Lower lobe of right lung (tissue), 2 donors: ENCODE measurements around the gene FETUB. TPM values are rescaled to one million over a fixed set of nuclear protein-coding genes. Genes with fewer than 3 reads are reported as not detected.

Experiments used
- ATAC-seq, 2 donors: fragments of 200-7000 bp; cut with Tn5 transposase; one replicate each; pipeline ENCODE4 v1.9.1; 2020 to 2022; ENCODE audit warnings: mild to moderate bottlenecking in 2 of 2, moderate library complexity in 2 of 2
- DNase-seq: peaks from one replicate; pipeline ENCODE4 v3.0.0-alpha.2; 2020
- H3K27ac ChIP-seq: fragments of 200-600 bp; one replicate; pipeline ENCODE4 v1.8.0; 2022
- H3K27me3 ChIP-seq: fragments of 200-600 bp; one replicate; pipeline ENCODE4 v1.8.0; 2022; ENCODE audit warnings: low read depth
- H3K36me3 ChIP-seq: fragments of 200-600 bp; one replicate; pipeline ENCODE4 v1.8.0; 2022; ENCODE audit warnings: mild to moderate bottlenecking
- H3K4me1 ChIP-seq: fragments of 200-600 bp; one replicate; pipeline ENCODE4 v1.8.0; 2022
- H3K4me3 ChIP-seq: fragments of 200-600 bp; one replicate; pipeline ENCODE4 v1.8.0; 2022; ENCODE audit warnings: mild to moderate bottlenecking
- H3K9me3 ChIP-seq: fragments of 200-600 bp; one replicate; pipeline ENCODE4 v1.8.0; 2022
- intact Hi-C: fragments of 100-400 bp; cut with DNase I; formaldehyde crosslinking; loops from one replicate; pipeline ENCODE4 v1.11.0; 2022
- total RNA-seq: library from RNA; stranded (reverse); fragmentation: NEBNext Ultra II Directional; extraction: Animal tissue kit (Norgen Biotek cat#: 25700); gene quantifications from one replicate; pipeline ENCODE4 v1.2.1, GENCODE V29; 2021
- TF ChIP-seq, protein P1 (sequence below): fragments of 200-600 bp; IDR thresholded peaks from one replicate; pipeline ENCODE4 v1.8.0; 2022; ENCODE audit warnings: antibody characterized with exemption, mild to moderate bottlenecking
- donor health status: DM: no; HTN: yes; CAD: no; lungs with severe emphysema.

Gene FETUB
- total RNA-seq, 1 donor from 2014 or later, result not detected

DNA sequence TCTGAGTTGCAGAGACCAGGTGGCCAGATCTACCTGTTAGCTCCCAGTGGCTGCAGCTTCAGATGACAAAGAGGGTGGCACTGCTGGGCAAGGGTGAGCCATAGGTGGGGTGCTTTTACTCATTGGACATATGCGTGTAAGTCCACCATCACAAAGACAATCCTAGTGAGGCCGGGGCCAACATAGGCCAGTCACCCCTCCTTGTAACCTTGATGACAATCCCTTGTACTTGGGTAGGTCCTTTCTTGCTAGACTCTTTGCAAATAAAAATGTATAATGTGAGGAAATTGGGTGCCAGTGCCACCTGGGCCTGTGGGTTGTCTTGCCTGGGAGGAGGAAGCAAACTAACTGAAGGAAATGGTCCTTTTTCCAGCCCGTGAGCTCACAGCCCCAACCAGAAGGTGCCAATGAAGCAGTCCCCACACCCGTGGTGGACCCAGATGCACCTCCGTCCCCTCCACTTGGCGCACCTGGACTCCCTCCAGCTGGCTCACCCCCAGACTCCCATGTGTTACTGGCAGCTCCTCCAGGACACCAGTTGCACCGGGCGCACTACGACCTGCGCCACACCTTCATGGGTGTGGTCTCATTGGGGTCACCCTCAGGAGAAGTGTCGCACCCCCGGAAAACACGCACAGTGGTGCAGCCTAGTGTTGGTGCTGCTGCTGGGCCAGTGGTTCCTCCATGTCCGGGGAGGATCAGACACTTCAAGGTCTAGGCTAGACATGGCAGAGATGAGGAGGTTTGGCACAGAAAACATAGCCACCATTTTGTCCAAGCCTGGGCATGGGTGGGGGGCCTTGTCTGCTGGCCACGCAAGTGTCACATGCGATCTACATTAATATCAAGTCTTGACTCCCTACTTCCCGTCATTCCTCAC is 19.7 kb upstream of the FETUB start:
- Histone ChIP-seq H3K27ac (no peak overlapping the region), H3K4me1 (peaks cover 11% of the 10 kb centered on the region), H3K36me3 (no peaks in the 10 kb centered on the region), H3K9me3 (no peaks in the 10 kb centered on the region), H3K4me3 (no peak overlapping the region), H3K27me3 (peaks cover 23% of the 10 kb centered on the region)
- intact Hi-C loops, result no loop called here
- no peak for ATAC-seq
- no peak for DNase-seq
- TF ChIP-seq, protein P1, sequence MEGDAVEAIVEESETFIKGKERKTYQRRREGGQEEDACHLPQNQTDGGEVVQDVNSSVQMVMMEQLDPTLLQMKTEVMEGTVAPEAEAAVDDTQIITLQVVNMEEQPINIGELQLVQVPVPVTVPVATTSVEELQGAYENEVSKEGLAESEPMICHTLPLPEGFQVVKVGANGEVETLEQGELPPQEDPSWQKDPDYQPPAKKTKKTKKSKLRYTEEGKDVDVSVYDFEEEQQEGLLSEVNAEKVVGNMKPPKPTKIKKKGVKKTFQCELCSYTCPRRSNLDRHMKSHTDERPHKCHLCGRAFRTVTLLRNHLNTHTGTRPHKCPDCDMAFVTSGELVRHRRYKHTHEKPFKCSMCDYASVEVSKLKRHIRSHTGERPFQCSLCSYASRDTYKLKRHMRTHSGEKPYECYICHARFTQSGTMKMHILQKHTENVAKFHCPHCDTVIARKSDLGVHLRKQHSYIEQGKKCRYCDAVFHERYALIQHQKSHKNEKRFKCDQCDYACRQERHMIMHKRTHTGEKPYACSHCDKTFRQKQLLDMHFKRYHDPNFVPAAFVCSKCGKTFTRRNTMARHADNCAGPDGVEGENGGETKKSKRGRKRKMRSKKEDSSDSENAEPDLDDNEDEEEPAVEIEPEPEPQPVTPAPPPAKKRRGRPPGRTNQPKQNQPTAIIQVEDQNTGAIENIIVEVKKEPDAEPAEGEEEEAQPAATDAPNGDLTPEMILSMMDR, result no peak

DNA sequence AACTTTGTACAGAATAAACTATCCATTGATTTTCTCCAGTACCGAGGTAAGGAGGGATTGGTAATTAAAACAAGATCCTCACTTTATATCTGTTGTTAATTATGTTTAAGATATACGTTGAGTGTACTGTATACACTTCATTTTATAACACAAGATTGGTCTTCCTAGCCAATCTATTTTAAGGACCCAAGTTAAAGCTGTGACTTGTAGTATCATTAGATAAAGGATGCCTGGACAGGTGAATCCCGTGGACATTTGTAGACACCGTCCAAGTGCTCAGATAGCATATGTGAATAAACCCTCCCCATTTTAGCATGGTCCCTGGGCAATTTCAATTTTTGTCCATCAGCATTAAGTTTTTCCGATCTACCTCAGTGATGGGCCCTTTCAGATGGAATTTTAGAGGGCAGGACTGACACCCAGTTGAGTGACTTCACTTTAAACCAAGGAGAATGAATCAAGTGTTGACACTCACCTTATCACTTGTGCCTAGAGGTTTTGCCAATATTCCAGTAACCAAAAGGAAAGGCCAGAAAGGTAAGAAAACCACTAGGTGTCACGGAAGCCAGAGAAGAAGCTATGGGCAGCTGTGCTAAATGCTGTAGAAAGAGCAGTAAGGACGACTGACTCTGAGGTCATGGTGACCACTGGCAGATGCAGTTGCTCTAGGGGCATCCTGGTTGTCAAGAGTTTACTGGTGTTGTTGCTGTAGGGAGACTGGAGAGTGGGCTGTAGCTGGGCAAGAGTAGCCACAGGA is 18.1 kb upstream of the FETUB start:
- Histone ChIP-seq H3K9me3 (no peaks in the 10 kb centered on the region), H3K27ac (no peak overlapping the region), H3K27me3 (peaks cover 26% of the 10 kb centered on the region), H3K4me3 (no peak overlapping the region), H3K36me3 (no peaks in the 10 kb centered on the region), H3K4me1 (peaks cover 5% of the 10 kb centered on the region)
- ATAC-seq (no peak), DNase-seq (no peak)
- intact Hi-C loops, result no loop called here
- TF ChIP-seq, protein P1, result no peak

DNA sequence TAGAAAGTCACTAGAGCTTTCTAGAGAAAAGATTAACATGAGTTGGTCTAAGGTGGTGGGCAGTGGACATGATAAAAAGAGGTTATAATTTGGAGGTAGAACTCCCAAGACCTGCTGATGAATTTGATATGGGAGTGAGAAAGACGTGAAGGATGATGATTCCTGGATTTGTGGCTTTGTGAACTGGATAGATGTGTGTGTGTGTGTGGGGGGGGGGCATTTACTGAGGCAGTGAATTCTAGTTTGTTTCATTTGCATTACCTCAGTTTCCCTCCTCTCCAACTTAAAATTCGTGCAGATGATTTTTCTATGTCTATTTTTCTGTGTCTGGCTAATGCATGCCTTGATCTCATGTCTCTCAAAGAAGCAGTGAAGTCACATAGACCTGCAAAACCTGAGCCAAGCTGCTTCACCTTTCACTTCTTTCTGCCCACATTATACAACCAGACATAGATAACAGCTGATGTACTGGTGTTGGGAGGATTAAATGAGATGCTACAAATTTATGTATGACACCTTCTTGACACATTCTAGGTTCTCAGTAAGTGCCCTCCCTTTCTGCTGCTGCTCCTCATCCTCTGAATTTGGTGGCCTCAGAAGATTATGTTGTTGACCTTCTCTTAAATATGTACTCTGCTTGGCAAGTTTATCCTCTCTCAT is 17.4 kb upstream of the FETUB start:
- DNase-seq (no peak), ATAC-seq (no peak)
- Histone ChIP-seq H3K9me3 (no peaks in the 10 kb centered on the region), H3K27me3 (peaks cover 26% of the 10 kb centered on the region), H3K36me3 (no peaks in the 10 kb centered on the region), H3K27ac (no peak overlapping the region), H3K4me1 (no peaks in the 10 kb centered on the region), H3K4me3 (no peak overlapping the region)
- TF ChIP-seq, protein P1, result no peak
- intact Hi-C loops, result no loop called here

DNA sequence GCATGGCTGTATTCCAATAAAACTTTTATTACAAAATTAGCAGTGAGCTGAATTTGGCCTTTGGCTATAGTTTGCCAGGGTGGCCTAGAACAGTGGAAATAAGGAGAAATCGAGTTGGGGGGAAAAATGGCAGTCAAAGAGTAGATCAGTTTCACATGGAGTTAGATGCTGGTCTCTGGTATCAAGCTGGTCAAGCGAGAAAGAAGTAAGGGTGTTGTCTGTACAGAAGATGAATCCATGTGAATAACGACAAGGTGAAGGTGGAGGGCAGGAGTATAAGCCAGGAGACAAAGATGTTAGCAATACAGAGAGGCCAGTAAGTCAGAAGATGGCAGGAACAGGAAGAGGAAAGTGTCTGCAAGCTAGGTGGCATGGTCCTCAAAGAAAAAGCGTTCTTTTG is 15.6 kb upstream of the FETUB start:
- ATAC-seq (no peak), DNase-seq (no peak)
- intact Hi-C loops, result no loop called here
- H3K4me3 ChIP-seq, result no peak overlapping the region
- H3K27ac ChIP-seq, result no peak overlapping the region
- peaks cover 15% of the 10 kb centered on the region for H3K27me3 ChIP-seq
- H3K4me1 ChIP-seq, result no peaks in the 10 kb centered on the region
- no peaks in the 10 kb centered on the region for H3K9me3 ChIP-seq
- no peaks in the 10 kb centered on the region for H3K36me3 ChIP-seq
- TF ChIP-seq, protein P1, result no peak

DNA sequence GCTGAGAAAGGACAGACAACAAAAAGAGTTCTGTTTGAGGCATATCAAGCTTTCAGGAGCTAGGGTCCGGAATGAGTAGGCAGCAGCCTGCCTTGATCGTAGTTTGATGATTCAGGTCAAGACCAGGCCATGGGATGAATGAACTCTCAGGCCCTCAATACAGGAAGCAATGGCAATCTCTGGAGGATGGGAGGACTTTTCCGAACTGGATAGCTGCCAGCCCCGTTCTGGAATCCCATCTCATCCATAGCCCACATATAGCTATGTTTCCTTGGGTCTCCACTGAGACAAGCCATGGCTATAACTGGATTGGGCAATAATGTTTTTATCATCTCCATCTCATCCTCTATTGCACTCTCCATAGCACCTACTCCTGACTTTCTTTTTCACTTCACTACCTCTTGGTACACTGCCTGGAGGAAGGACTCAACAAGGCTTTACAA is 14.6 kb upstream of the FETUB start:
- no peak overlapping the region for H3K4me3 ChIP-seq
- DNase-seq (no peak), ATAC-seq (no peak)
- intact Hi-C loops, result no loop called here
- H3K27me3 ChIP-seq, result peaks cover 8% of the 10 kb centered on the region
- TF ChIP-seq, protein P1, result no peak
- H3K36me3 ChIP-seq, result no peaks in the 10 kb centered on the region
- H3K27ac ChIP-seq, result no peak overlapping the region
- H3K4me1 ChIP-seq, result no peaks in the 10 kb centered on the region
- no peaks in the 10 kb centered on the region for H3K9me3 ChIP-seq
